Measurements from ENCODE around the gene B4GAT1. TPM values are rescaled to one million over a fixed set of nuclear protein-coding genes. Genes with fewer than 3 reads are reported as not detected.
A peak's percentile ranks its signal among the peaks of the same experiment; 100 is the strongest.

The B4GAT1 gene
- total and polyA plus RNA-seq, 9 of the 15 experiments (the other 6 are each of a cell fraction or from before 2014, with no cell fraction given) = 0.86 to 9.5 (median 3.8) TPM

DNA sequence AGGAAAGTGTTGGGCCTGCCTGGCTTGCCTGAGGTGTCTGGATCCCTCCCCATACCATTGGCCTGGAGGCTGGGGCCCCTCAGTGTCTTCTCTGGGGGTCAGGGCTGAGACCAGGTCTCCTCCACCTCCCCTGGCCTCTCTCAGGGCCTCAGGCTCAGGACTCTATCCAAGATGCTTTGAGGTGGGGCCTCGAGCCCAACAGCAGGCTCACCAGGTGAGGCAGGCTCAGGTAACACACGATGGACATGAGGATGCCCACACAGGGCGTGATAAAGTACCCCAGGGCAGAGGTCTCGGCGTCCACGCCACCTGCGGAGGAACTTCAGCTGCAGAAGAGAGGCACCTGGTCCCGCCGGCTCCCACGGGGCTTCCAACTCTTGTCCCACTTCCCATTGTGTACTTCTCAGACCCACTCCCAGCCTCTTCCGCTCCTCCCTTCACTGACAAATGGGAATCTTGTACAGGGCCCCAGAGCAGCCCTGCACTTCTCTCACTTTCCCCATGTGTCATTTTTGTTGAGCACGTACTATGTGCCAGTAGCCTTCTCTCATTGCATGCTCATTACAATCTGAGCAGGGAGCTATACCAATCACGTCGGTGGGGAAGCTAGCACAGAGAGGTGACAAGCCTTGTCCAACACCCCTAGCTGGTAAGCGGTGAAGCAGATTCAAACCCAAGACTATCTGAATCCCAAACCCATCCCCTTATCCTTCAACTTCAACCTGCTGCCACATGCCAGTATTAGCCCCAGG is 20.3 kb upstream of the B4GAT1 start:
- no peak for TF ChIP-seq DEAF1 (CRISPR knock-in tag; IDR thresholded peaks at IDR 0.05)
- no peak for TF ChIP-seq CBX2 (IDR thresholded peaks at IDR 0.05; ENCODE audit: insufficient read depth, low read length, poor library complexity, severe bottlenecking)
- TF ChIP-seq ZNF507 (tag; conservative IDR thresholded peaks at IDR 0.05) = no peak
- TF ChIP-seq, protein P1, sequence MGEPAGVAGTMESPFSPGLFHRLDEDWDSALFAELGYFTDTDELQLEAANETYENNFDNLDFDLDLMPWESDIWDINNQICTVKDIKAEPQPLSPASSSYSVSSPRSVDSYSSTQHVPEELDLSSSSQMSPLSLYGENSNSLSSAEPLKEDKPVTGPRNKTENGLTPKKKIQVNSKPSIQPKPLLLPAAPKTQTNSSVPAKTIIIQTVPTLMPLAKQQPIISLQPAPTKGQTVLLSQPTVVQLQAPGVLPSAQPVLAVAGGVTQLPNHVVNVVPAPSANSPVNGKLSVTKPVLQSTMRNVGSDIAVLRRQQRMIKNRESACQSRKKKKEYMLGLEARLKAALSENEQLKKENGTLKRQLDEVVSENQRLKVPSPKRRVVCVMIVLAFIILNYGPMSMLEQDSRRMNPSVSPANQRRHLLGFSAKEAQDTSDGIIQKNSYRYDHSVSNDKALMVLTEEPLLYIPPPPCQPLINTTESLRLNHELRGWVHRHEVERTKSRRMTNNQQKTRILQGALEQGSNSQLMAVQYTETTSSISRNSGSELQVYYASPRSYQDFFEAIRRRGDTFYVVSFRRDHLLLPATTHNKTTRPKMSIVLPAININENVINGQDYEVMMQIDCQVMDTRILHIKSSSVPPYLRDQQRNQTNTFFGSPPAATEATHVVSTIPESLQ (CRISPR knock-in tag; IDR thresholded peaks at IDR 0.05) = no peak
- peak; percentile 36; the same call in 1 of the 2 replicates for TF ChIP-seq RBFOX2 (IDR thresholded peaks at IDR 0.05; ENCODE audit: low read depth, low read length)
- peak; percentile 64 for TF ChIP-seq POLR2G (IDR thresholded peaks at IDR 0.05; ENCODE audit: low read depth, low read length)
- ChIA-PET POLR2A (interaction anchor here (0.5 to 0.8 kb wide), 2 partner anchors 59 to 79 kb away, joined by 3 to 4 read pairs; partner anchors contain the start of gene YIF1A), CTCF (ENCODE audit: low intra/inter-chr PET ratio) (no interaction called here)
- Histone ChIP-seq H3K9me1 (ENCODE audit: control insufficient read depth, insufficient read depth, low read length) (peaks cover 7% of the 10 kb centered on the region), H3K4me3 (no peak overlapping the region), H3K79me2 (ENCODE audit: control insufficient read depth, insufficient read depth, low read length) (peaks cover 51% of the 10 kb centered on the region), H4K20me1 (replicated peaks; ENCODE audit: control insufficient read depth, insufficient read depth, low read length) (peaks cover 22% of the 10 kb centered on the region; the same call in 1 of the 2 replicates), H3K27ac (ENCODE audit: extremely low read depth, low read depth, low read length) (no peak overlapping the region), H3K36me3 (ENCODE audit: control insufficient read depth, insufficient read depth, low read length) (peaks cover 73% of the 10 kb centered on the region), H3K4me2 (ENCODE audit: insufficient read depth, low read length) (no peak overlapping the region), H2AFZ (ENCODE audit: low read depth, low read length) (no peak overlapping the region), H3K9ac (ENCODE audit: insufficient read depth in 1 of 2, low read depth in 2 of 2, low read length in 2 of 2) (peak overlapping the region in 1 of 2 experiments; percentile 24; a peak in 2 of 4 replicates), H3K4me1 (replicated peaks in 1 of 2; ENCODE audit: control insufficient read depth in 2 of 2, insufficient read depth in 2 of 2, low read length in 2 of 2) (peaks cover 10 to 60% of the 10 kb centered on the region in 2 experiments; a peak in 4 of 5 replicates), H3K9me3 (replicated peaks; ENCODE audit: control insufficient read depth, insufficient read depth, low read depth, low read length) (no peaks in the 10 kb centered on the region), H3K27me3 (ENCODE audit: control insufficient read depth in 2 of 2, insufficient read depth in 2 of 2, low read length in 2 of 2) (no peaks in the 10 kb centered on the region)
- intact Hi-C loops (cut with micrococcal nuclease) (no loop called here), in situ Hi-C loops (cut with MboI) (no loop called here)
- no TSS peak for BruUV-seq (replicated peaks)
- 92% methylated on average over 11 of the region's 15 CpGs for WGBS (ENCODE audit: insufficient coverage, low coverage, missing lambda C conversion rate)
- no peak for ATAC-seq
- DNase-seq (ENCODE audit: extremely low read depth in 1 of 4, low spot score in 3 of 4) = no peak
- no peak for FAIRE-seq
